GM19238 (cell line): ENCODE measurements around the gene MAMDC2.

ENCODE experiments used
- DNase-seq: peaks from one replicate; pipeline ENCODE4 v3.0.0; 2011; ENCODE audit warnings: low spot score; ENCODE audit not compliant: insufficient read length

Gene MAMDC2

GRCh38 chr9:70106571-70106970 lies 62.9 kb downstream of the MAMDC2 start:
- no peak for DNase-seq

GRCh38 chr9:70107558-70107957 lies 63.9 kb downstream of the MAMDC2 start:
- DNase-seq = no peak

GRCh38 chr9:70108181-70108580 lies 64.5 kb downstream of the MAMDC2 start:
- no peak for DNase-seq

DNA sequence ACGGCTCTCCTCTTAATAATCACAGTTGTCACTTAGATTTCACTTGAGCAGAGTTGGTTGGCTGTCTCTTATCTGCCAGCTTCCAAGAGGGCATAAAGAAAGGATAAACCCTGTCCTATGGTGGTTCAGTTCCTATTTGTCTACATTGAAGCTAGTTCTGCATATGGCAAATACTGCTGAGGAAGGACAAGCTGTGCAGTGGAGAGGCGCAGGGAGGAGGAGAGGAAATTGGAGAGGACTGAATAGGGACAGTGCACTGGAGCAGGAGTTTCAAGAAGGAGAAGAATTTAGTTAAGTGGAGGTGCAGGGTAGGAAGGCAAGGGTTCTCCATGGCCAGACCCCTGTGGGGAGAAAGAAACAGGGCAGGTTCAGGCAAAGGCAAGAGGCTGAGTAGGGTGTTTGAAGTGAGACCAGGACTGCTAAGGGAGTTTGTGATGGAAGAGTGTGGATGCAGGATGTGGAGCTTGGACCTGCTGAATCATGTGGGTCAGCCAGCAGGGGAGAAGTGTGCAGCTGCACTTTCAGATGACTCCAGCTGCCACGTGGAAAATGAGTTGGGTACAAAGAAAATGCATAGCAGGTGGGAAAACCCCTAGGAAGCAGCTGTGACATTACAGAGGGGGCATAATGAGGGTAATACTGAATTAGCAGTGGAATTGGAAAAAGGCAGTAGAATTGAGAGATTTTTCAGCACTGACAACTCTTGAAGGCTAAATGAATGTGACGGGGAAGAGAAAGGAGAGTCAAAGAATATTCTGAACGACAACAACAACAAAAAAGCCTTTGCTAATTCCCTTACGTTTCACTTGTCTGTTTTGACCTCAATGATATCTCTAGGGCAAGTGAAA lies 66.8 kb downstream of the MAMDC2 start:
- DNase-seq = no peak

- peak; percentile 28 for DNase-seq
These were observed 67.5 kb downstream of the MAMDC2 start for GRCh38 chr9:70111042-70111602.

DNA sequence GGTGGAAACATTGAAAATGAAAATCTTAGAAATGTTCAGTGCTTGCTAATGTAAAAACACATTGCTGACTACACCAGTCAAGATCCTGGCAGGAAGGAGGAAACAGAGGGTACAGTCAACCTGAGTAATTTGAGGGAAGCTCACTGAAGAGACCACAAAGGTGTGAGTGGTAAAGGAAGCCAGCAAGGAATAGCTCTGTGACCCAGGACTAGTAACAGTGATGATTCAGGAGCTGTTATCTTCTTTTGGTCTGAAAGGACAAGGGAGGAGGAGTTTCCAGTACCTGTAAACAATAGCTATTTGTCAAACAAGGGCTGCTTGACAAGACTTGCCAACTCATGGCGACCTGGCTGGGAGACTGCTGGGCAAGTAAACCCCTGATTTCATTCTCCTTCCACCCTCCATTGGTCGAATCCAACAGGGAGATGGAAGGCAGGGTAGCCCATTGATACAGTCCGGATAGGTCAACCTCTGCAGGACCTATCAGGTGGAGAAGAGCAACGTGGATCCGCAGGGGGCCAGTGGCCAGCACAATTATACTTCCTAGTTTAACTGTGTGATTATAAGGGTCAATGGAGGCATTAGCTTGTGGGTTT lies 68.1 kb downstream of the MAMDC2 start:
- no peak for DNase-seq

DNA sequence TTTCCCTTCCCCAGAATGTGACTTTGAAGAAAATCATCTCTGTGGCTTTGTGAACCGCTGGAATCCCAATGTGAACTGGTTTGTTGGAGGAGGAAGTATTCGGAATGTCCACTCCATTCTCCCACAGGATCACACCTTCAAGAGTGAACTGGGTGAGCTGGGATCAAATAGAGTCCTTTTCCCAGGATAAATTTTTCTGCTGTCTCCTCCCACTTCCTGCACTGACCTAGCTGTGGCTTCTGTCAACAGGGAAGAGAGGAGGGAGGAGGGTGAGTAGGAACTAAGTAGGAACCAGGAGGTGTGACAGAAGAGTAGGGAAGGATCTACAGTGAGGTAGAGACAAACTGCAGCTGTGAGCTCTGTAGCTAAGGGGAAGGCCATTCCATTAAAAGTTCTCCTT lies 69.3 kb downstream of the MAMDC2 start:
- no peak for DNase-seq

DNA sequence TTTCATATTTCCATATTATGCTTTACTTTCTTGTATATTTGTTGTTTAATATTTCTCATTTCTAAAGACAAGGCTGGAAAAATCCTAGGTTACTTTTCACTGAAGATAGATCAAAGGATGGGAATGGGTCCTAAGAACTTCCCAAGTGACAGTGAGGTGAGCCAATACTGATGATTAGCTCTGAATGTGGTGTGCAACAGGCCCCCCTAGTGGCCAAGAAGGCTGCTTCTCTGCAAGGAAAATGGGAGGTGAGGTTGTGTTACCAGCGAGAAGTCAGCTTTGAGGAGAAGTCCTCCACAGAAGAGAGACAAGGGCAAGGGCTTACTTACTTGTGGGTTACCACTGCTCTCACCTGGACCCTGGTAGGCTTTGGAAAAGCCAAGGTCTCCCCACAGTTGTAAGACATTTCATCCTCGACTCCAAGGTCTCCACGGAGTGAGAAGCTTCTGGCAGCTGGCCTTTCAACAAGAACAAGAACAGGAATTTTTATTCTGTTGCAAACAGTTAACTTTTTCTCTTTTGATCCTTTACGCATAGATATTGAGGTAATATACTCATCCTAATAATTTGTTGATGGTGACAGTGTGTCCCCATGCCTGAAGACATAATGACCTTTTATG lies 69.9 kb downstream of the MAMDC2 start:
- DNase-seq = peak; percentile 27

GRCh38 chr9:70114898-70115297 lies 71.2 kb downstream of the MAMDC2 start:
- DNase-seq = no peak

- DNase-seq = no peak
These were observed 74.2 kb downstream of the MAMDC2 start for GRCh38 chr9:70117835-70118319.

DNA sequence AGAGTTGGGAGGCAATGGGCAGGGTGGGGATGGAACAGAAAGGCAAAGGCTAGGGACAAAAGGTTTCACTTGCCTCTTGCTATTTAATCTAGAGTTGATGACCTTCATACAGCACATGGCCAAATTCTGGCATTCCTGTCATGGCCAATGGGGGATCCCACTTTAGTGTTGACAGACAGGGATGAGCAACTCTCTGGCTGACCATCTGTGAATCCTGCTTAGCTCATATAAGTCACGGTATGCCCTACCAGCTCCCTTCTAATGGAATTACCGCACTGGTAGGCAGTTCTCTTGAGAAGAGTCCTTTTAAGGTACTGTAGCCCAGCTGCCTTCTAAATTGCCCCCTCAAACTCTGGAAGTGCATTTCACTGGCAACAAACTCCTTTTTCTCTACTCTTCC lies 76.1 kb downstream of the MAMDC2 start:
- DNase-seq = no peak

DNA sequence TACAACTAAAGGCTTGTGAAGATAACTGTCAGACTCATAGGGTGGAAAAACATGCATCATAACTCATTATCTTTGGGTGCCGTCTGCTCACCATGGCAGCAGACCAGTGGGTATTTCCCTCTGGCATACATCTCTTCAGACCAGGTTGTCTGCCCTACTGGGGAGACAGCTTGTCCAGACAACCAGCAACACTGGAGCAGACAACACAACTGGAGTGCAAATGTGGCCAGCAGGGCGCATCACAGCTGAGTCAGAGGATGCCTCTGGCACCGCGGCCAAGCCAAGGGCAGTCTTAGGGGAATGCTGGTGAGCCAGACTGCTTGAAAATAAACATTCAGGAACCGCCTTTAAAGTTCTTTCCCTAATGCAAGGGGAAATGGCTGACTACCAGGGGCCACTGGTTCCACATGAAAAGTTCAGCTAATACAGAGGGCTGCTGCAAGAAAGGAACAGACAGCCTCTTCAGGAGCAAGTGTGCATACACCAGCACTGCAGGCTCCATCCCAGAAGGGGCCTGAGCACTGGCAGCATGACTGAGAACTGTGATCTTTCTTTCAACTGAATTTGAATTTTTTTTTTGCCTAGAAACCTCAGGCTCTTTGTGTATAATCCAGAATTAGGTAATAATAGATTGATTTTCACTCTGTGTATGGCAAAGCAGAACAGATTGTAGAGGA lies 77.3 kb downstream of the MAMDC2 start:
- no peak for DNase-seq

GRCh38 chr9:70121818-70122436 lies 78.3 kb downstream of the MAMDC2 start:
- DNase-seq = no peak

GRCh38 chr9:70123695-70124094 lies 80.0 kb downstream of the MAMDC2 start:
- no peak for DNase-seq

- no peak for DNase-seq
These were observed 82.1 kb downstream of the MAMDC2 start for GRCh38 chr9:70125621-70126263.

- no peak for DNase-seq
These were observed 83.4 kb downstream of the MAMDC2 start for GRCh38 chr9:70127036-70127435.

DNA sequence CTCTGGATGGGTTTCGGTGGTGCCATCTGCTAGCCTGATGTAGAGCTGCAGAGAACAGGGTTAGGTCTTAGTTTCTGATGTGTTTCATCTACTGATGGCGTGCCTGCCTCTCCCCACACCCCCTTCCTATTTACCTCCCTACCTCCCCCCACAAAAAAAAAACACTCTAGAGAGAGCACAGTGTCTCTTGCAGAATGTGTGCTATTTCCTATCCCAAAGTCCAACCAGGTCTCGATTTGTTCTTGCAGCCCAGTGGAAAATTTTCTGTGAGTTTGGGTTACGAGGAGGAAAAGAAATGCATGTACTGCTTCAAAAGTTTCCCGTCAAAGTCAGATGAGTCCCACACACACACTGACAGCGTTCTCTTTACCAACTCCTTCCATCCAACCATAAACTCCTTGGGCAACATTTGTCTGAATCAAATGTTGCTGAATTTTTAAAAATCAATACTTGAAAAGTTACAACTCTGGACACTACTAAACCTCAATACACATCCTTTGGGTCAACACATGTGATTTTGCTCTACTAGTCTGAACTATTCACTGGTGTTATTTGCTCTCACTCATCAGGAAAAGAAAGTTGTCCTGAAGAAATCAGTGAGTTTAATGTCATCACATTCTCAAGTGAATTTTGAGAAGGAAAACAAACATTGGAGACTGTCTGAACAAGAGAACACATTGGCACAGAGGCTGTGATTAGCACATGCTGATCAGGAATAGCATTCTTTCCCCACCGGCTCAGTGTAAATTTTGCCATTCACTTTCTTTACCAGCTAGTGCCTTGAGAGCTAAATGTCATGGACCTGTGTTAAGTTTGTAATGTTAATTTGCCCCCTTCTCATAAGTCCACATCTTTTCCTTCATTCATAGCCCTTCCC lies 84.1 kb downstream of the MAMDC2 start:
- DNase-seq = no peak

DNA sequence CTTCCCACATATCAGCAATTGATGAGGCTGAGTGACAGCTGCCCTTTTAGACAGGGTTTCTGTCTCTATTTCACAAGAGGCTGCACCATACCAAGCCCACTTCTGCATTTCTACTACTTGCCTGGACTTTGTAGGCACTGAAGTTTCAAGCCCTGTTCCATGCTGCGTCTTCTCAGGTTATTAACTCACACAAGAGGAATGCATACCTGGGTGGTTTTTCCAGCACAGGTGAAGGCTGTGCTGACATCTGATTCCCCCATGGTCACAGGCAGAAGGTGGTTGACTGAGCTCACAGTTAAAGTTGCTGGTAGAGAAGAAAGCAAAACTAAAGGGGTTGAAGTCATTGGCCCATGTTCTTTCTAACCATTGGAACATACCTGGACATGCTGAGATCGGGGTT lies 86.6 kb downstream of the MAMDC2 start:
- DNase-seq = no peak

DNA sequence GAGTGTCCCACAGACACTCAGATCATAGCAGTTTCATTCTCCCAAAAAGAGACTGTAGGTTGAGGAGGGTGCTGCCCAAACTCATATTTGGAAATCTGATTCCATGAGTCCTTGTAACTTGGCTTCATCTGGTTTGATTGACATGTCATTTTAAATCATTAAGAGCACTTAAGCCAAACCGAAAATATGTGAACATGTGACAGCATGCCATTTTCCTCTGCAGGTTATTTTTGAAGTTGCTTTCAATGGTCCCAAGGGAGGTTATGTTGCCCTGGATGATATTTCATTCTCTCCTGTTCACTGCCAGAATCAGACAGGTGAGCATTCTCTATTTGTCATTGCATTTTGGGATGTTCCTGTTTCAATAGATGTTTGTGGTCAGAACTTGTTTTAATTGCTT lies 87.6 kb downstream of the MAMDC2 start:
- DNase-seq = no peak
